SJCRH30 (cell line): ENCODE results near the gene P2RX7. TPM values are rescaled to one million over a fixed set of nuclear protein-coding genes. Genes with fewer than 3 reads are reported as not detected.

Experiments used
- DNase-seq, 2 experiments: peaks; one replicate each; pipeline ENCODE4 v3.0.0-alpha.2; 2015 to 2020
- H3K27ac ChIP-seq: fragments of 250-450 bp; sonication (Bioruptor Pico); 2 replicates; pipeline ENCODE4 v1.5.1; 2020; ENCODE audit warnings: mild to moderate bottlenecking, moderate library complexity
- H3K27me3 ChIP-seq: fragments of 250-450 bp; sonication (Bioruptor Pico); 2 replicates; pipeline ENCODE4 v1.5.1; 2020; ENCODE audit warnings: mild to moderate bottlenecking, moderate library complexity
- H3K36me3 ChIP-seq: fragments of 250-450 bp; sonication (Bioruptor Pico); 2 replicates; pipeline ENCODE4 v1.5.1; 2020; ENCODE audit warnings: mild to moderate bottlenecking, moderate library complexity
- H3K4me1 ChIP-seq: fragments of 250-450 bp; sonication (Bioruptor Pico); 2 replicates; pipeline ENCODE4 v1.5.1; 2020; ENCODE audit warnings: mild to moderate bottlenecking, moderate library complexity
- H3K4me3 ChIP-seq: fragments of 250-450 bp; sonication (Bioruptor Pico); 2 replicates; pipeline ENCODE4 v1.5.1; 2020; ENCODE audit warnings: mild to moderate bottlenecking, moderate library complexity
- H3K9me3 ChIP-seq: fragments of 250-450 bp; sonication (Bioruptor Pico); replicated peaks from 2 replicates; pipeline ENCODE4 v1.5.1; 2020; ENCODE audit warnings: mild to moderate bottlenecking, moderate library complexity
- total RNA-seq: library from RNA; depleted of rRNA; stranded (reverse); fragments of >200 nt; shearing (Covaris generic); gene quantifications from 2 replicates; pipeline ENCODE4 v1.2.3, GENCODE V29; 2014; rRNA removed

P2RX7 gene
- total RNA-seq: 1.3 and 2.5 TPM in 2 replicates

DNA sequence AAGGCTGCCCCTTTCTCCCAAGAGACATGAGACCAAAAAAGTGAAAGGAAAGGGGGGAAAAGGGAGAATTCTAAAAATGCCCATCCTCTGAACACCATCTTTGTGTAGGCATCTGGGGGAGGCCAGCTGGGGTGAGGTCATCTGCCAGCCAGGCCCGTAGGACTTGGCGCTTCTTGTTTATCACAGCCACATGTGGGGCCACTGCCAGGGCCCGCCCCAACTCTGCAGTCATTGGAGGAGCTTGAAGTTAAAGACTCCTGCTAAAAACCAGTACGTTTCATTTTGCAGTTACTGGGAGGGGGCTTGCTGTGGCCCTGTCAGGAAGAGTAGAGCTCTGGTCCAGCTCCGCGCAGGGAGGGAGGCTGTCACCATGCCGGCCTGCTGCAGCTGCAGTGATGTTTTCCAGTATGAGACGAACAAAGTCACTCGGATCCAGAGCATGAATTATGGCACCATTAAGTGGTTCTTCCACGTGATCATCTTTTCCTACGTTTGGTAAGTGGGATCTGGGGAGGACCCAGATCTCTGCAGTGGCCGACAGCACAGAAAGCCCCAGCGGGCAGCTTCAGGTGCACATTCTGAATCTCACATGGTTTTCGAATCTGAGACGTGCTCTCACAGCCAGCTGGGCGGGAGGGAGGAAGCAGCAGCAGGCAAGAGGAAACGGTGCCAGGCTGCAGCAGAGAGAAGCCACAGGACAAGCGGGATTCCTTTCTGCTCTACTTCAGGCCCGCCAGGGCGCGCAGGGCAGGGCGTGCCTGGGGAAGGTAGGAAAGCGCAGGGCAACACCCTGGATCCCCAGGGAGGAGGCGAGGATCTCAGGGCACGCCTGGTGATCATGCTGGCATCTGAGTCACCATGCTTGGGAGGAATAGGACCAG, at the start of gene P2RX7:
Gene P2RX7, plus strand, starts transcription at position 276 of the 881 bp plus-strand sequence. Its CDS starts 95 bp downstream, at position 371.
- H3K27ac ChIP-seq: peak within 1 kb of the TSS; percentile 19
- H3K4me3 ChIP-seq: peak within 1 kb of the TSS; percentile 44
- peak; percentile 67 to 68 for DNase-seq
- H3K4me1 ChIP-seq: peaks cover 6% of the 10 kb centered on the region; the same call in 1 of the 2 replicates
- H3K27me3 ChIP-seq: no peaks in the 10 kb centered on the region
- H3K36me3 ChIP-seq: no peaks in the 10 kb centered on the region
- no peaks in the 10 kb centered on the region for H3K9me3 ChIP-seq

DNA sequence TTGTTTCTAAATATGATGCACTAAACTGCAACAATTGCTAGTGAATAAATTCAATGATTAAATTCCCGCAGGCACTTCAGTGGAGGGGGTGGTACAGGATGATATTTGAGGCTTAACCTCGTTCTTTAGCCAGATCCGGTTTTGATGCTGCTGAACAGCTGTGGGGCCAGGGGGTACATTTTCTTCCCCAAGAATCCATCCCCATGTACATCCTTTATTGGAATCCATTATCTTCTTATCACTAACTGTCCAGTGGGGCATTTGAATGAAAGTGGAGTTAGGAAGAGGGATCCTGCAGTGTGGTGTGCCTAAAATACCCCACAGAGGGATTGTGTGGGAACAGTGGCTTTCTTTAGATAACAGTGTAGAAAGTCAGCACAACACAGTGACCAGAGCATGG, 48.4 kb upstream of the P2RX7 start:
- Histone ChIP-seq H3K27ac (peak overlapping the region; percentile 34), H3K36me3 (no peaks in the 10 kb centered on the region), H3K9me3 (no peaks in the 10 kb centered on the region), H3K4me1 (peaks cover 14% of the 10 kb centered on the region), H3K4me3 (no peak overlapping the region), H3K27me3 (no peaks in the 10 kb centered on the region)
- peak; percentile 20 to 60 for DNase-seq

DNA sequence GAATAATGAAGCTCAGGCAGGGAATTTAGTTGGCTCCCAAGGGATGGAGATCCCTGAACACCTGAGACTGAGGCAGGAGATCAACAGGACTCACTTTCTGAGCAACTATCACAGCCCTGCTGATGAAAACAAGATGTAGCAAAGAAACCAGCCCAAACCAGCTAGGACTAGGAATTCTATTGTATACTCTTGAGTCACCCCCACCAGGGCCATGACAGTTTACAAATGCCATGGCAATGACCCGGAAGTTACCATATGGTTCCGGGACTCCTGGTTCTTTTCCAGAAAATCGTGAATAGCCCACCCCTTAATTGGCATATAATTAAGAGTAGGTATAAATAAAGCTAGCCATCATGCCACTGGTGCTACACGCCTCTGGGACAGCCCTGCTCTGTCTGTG, 47.6 kb upstream of the P2RX7 start:
- Histone ChIP-seq H3K4me1 (peaks cover 14% of the 10 kb centered on the region), H3K4me3 (no peak overlapping the region), H3K27me3 (no peaks in the 10 kb centered on the region), H3K27ac (no peak overlapping the region), H3K9me3 (no peaks in the 10 kb centered on the region), H3K36me3 (no peaks in the 10 kb centered on the region)
- no peak for DNase-seq

DNA sequence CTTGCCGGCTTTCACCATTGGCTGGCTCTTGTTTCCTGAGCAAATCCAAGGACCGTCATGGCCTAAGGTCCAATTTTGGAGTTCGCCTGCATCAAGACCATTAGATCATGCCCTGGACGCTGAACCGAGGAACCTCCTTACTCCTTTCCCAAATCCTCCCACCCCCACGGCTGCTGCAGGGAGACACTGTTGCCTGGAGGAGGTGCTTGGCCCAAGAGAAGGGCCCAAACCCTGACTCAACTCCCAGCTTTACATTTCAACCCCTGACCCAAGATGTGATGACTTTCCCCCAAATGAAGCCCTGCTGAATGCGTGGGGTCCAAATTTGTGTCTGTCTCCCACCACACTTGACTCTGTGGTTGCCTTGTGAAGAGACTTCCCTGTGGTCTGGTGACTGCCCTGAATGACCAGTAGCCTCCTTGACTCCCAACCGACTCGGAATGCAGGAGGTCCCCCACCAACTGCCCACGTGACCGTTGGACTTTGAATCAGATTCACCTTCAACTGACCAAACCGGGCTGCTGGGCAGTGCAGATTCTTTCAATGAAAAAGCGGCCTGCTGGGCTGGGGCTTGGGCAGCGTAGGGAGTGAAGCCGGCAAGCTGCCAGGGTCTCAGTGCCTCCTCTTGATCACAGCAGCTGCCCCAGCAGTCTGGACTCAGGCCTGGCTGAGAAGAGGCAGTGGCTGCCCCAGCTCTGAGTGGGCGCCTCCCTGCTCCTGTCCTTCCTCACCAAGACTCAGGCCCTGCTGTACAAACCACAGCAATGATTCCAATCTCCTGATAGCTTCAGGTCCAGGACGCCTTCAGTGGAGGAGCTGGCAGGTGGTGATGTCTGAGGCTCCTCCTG, 46.9 kb upstream of the P2RX7 start:
- H3K4me1 ChIP-seq: peaks cover 14% of the 10 kb centered on the region
- H3K27me3 ChIP-seq: no peaks in the 10 kb centered on the region
- no peak overlapping the region for H3K27ac ChIP-seq
- no peaks in the 10 kb centered on the region for H3K9me3 ChIP-seq
- no peaks in the 10 kb centered on the region for H3K36me3 ChIP-seq
- DNase-seq: no peak
- H3K4me3 ChIP-seq: no peak overlapping the region

DNA sequence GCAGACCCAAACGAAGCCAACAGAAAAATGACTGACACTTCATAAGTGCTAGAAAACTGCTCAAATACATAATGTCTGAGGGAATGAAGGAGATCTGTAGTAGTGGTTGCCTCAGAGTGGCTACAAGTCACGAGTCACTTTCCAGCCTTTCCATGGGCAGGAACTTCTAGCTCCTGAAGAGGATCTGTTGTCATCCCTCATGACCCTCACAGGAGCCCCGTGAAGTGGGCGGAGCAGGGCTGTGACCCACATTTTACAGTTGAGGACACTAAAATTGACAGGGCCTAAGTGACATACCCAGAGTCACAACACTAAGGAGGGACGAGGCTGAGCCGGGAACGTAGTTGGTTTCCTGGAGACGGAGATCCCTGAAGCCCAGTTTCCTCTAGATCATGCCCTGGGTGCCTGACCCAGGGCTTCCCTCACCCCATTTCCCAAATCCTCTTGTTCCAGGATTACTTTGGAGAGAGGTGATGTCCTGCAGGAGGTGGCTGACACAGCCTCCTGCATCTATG, 45.8 kb upstream of the P2RX7 start:
- Histone ChIP-seq H3K4me3 (no peak overlapping the region), H3K27me3 (no peaks in the 10 kb centered on the region), H3K4me1 (peaks cover 14% of the 10 kb centered on the region), H3K27ac (no peak overlapping the region), H3K36me3 (no peaks in the 10 kb centered on the region), H3K9me3 (no peaks in the 10 kb centered on the region; the same call in 1 of the 2 replicates)
- DNase-seq: no peak

DNA sequence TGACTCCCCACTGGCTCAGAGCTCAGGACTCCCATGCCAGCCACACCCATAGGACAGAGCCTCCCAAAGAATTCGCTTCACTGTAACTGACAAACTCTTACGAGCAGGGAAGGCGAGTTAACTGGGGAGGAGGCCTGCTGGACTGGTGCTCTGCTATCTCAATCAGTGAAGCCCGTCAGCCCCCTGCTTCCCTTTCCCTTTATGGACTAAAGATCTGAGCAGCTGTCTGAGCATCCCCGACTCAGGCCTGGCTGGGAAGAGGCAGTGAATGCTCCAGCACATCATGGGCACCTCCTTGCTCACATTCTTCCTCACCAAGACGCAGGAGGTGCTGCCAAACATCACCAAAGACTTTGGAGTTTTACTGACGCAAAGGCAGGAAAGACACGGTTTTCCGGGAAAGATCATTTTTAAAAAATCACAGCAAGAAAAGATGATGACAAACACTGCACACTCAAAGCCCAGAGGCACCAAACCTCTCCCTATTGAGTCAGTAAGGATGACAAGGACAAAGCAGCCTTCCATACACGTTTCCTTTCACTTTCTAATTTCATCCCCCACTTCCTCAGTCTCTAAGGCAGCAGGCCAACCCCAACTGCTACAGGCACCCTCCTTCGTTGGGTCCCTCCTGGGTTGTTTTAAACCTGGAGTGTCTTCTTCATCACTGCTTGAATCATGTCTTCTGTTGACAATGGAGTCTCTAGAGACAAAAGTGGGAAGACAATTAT, 45.0 kb upstream of the P2RX7 start:
- H3K4me1 ChIP-seq: peaks cover 14% of the 10 kb centered on the region
- H3K27me3 ChIP-seq: no peaks in the 10 kb centered on the region
- DNase-seq: no peak

DNA sequence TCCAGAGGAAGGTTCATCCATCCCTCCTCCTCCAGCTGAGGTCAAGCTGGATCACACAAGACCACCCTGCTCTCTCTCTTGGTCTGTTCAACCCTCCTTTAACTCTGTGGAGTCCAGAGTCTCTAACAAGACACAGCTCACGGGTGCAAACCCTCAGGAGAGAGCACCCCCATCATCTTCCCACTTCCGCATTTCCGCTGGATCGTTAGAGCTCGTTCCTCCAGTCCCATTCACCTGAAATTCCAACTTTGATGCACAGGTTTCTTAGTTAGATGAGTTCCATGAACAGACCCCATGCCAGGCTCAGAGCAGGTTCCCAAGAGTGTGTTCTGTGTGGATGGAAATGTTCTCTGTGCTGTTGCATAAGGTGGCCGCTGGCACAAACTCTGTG, 44.5 kb upstream of the P2RX7 start:
- DNase-seq: no peak
- H3K27ac ChIP-seq: no peak overlapping the region
- no peaks in the 10 kb centered on the region; the same call in 1 of the 2 replicates for H3K9me3 ChIP-seq
- peaks cover 14% of the 10 kb centered on the region for H3K4me1 ChIP-seq
- no peaks in the 10 kb centered on the region for H3K27me3 ChIP-seq
- H3K36me3 ChIP-seq: no peaks in the 10 kb centered on the region
- no peak overlapping the region for H3K4me3 ChIP-seq

More for the DNA sequence above, 45.0 kb upstream of the P2RX7 start:
- Histone ChIP-seq H3K27ac (no peak overlapping the region), H3K36me3 (no peaks in the 10 kb centered on the region), H3K9me3 (no peaks in the 10 kb centered on the region; the same call in 1 of the 2 replicates), H3K4me3 (no peak overlapping the region)

DNA sequence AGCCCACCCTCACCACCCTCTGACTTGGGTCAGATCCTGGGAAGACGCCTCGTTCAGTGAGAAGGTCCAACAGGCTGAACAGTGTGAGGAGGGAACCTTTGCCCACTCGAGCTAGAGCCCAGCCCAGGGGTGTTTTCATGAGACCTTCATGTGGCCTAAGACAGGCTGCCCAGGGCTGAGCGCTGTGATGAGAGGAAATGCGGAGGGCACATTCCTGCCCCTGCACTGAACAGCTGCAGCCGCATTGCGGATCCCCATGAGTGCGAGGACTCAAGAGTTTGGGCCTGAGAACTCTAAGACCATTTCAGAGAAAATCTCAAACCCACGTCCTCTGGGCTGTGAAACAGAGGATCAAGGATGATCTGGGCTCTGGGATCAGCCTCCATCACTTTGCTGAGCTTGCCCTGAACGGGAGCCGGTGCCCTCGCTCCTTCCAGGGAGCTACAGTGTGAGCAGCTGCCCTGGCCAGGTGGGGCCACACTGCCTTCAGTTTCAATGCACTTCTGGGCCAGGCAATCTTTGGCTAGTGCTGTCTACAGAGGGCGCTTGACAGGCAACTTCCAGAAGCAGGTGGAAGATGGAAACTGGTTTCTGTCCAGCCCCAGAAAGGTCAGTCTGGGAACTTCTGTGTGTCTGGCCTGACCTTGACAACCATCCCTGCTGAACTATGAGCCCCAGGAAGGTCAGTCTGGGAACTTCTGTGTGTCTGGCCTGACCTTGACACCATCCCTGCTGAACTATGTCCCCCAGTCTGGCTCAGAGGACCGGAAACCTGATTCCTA, 43.5 kb upstream of the P2RX7 start:
- peak; percentile 37 to 47 for DNase-seq
- Histone ChIP-seq H3K27me3 (no peaks in the 10 kb centered on the region), H3K9me3 (no peaks in the 10 kb centered on the region; the same call in 1 of the 2 replicates), H3K4me3 (no peak overlapping the region), H3K36me3 (no peaks in the 10 kb centered on the region), H3K4me1 (peaks cover 8% of the 10 kb centered on the region), H3K27ac (no peak overlapping the region)

DNA sequence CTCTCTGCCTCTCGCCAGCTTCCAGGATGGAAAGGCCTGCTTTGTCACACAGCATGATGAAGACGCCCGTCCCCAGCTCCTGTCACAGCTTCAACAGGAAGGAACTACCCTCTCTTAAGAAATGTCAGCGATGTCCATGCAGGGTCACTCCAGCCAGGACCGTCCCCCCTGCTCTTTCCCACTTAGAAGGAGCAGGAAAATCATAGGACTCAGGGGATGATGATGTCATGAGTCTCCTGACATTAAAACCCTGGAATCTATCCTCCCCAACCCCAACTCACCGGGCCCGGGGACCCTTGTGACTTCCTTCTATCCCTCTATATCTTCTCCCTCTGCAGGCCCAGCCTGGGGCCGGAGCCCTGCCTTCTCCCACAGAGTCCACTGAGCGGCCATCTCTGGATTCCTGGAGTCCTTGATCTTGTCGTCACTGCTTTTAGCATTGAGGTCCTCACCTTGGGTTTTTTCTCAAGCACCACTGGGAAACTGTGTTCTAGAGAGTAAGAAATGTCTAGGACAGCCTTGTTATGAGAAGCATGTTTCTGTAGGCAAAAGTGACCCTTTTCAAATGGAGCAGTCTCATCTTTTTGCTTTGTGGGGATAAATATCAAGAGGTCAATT, 42.8 kb upstream of the P2RX7 start:
- Histone ChIP-seq H3K4me1 (peaks cover under 1% of the 10 kb centered on the region), H3K4me3 (no peak overlapping the region), H3K9me3 (no peaks in the 10 kb centered on the region; the same call in 1 of the 2 replicates), H3K27ac (no peak overlapping the region), H3K36me3 (no peaks in the 10 kb centered on the region), H3K27me3 (no peaks in the 10 kb centered on the region)
- DNase-seq: no peak

DNA sequence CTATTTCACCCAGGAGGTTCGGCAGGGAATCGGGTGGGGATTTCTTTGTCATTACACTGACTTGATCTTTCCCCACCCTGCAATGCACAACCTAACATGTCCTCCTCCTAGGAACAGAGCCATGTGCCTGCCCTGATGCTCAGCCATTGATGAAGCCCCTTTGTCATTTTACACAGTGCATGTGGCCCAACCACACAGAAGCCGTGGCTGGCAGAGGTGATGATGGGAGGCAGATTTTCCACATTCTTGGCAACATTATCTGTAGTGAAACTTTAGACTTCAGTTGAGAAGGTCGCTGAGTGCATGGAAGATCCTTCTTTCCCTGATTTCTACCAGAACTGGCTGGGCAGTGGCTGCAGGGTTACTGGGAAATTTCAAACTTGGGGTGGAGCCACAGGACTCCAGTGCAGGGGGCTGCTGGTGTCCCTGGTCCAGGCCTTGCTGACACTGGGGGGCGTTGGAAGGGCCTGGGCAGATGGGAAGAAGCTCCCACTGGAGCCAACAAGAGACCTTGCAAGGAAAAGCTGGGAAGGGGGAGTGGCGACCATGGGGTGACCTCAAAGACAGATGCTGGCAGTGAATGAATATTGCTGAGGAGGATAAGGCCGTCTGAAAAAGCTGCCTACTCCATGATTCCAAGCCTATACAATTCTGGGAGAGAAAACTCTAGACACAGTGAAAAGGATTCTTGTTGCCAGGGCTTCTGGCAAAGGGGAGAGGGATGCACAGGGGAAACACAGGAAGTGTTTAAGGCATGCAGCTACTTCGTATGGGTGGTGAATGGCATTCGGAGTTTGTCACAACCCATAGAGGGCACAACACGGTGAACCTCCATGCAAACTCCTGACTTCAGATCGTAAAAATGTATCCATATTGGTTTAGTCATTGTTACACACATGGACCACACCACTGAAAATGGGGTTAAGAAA, 41.8 kb upstream of the P2RX7 start:
- Histone ChIP-seq H3K27me3 (no peaks in the 10 kb centered on the region), H3K36me3 (no peaks in the 10 kb centered on the region), H3K4me1 (no peaks in the 10 kb centered on the region; the same call in 1 of the 2 replicates), H3K9me3 (no peaks in the 10 kb centered on the region; the same call in 1 of the 2 replicates), H3K27ac (no peak overlapping the region), H3K4me3 (no peak overlapping the region)
- no peak for DNase-seq

DNA sequence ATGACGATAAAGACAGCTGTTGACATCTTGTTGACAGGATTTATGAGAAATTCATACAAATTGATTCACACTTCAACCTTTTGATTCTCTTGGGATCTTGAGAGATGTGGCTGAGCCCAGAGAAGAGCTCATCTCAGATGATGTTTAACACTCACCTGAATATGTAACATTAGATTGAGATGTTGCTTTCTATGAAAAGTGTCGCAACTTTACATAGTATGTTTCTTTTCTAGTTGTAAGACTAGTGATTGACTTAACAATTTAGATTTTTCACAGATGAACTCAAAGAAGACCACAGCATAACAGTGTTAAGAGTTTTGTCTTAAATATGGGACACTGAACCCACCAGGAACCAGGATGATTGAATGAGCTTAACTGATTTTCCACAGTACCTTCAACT, 40.6 kb upstream of the P2RX7 start:
- no peaks in the 10 kb centered on the region for H3K36me3 ChIP-seq

DNA sequence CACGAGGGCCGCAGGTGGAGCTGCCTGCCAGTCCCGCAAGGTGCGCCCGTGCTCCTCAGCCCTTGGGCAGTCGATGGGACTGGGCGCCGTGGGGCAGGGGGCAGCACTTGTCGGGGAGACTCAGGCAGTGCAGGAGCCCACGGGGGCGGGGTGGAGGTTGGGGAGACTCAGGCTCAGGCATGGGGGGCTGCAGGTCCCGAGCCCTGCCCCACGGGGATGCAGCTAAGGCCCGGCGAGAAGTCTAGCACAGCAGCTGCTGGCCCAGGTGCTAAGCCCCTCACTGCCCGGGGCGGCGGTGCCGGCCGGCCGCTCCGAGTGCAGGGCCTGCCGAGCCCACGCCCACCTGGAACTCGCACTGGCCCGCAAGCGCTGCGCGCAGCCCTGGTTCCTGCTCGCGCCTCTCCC, 39.2 kb upstream of the P2RX7 start:
- no peaks in the 10 kb centered on the region; the same call in 1 of the 2 replicates for H3K9me3 ChIP-seq
- no peaks in the 10 kb centered on the region for H3K36me3 ChIP-seq
- no peaks in the 10 kb centered on the region for H3K27me3 ChIP-seq
- no peak for DNase-seq
- H3K4me1 ChIP-seq: no peaks in the 10 kb centered on the region; the same call in 1 of the 2 replicates
- no peak overlapping the region for H3K4me3 ChIP-seq
- no peak overlapping the region for H3K27ac ChIP-seq

More for the DNA sequence above, 40.6 kb upstream of the P2RX7 start:
- Histone ChIP-seq H3K27ac (no peak overlapping the region), H3K4me3 (no peak overlapping the region), H3K9me3 (no peaks in the 10 kb centered on the region; the same call in 1 of the 2 replicates), H3K27me3 (no peaks in the 10 kb centered on the region), H3K4me1 (no peaks in the 10 kb centered on the region; the same call in 1 of the 2 replicates)
- DNase-seq: no peak
